GM21737 (cell line): ENCODE measurements around the gene ZNF91.
"Not testable (repeated sequence)": the region's sequence is repeated elsewhere in the genome, so short reads cannot be mapped to it uniquely, and the experiment has no call there.

ENCODE experiments used
- ATAC-seq: cut with Tn5 transposase; IDR thresholded peaks from one replicate; pipeline ENCODE4 v1.9.1; 2021; ENCODE audit warnings: mild to moderate bottlenecking, moderate library complexity; ENCODE audit not compliant: unreplicated experiment

The ZNF91 gene

DNA sequence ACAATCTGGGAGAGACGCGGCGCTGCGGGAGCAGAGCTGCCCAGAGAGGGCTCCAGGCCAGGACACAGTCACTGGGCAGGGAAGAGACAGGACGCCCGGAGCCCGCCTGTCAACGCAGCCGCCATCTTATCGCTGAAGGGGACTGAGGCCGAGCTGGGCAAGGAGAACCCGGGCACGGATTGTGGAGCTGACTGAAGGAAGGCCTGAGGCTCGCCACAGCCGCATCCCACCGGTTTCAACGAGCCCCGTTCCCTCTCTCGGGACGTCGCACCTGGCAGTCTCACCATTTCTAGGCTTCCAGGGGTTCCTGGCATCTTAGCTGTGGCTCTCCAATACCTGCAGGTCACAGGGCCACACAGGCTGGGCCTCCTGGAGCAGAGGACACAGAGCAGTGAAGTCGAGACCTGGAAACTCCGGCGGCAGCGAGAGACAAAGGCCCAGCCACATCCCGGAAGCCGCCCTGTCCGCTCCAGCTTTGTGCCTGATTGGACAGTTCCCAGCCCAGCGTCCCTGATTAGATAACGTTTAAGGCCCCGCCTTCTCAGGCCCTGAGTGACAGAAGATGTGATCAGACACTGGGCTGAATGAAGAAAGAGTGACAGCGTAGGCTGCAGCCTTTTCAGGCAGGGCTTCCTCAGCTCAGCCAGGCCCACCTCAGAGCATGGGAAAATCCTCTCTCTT is at the start of gene ZNF91:
TSS of gene ZNF91 (minus strand) at position 431 of the 681 bp plus-strand sequence. CDS start at position 314, 117 bp downstream.
- peak; percentile 99 for ATAC-seq

DNA sequence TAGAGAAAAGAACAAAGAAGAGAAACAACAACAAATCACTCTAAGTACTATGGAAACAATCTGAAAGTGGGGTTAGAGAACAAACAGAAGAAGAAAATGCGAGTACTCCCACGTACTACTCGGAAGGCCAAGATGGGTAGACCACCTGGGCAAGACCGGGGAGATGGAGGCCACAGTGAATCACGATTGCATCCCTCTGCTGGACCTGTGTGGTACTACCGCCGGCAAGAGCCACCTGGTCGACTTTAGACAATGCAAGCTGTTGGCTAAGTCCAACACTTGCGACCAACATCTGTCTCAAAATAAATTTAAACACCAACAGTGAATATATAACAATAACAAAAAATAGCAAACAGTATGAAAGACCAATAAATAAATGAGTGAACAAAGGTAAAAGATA is 45.5 kb upstream of the ZNF91 start:
- ATAC-seq = no peak

DNA sequence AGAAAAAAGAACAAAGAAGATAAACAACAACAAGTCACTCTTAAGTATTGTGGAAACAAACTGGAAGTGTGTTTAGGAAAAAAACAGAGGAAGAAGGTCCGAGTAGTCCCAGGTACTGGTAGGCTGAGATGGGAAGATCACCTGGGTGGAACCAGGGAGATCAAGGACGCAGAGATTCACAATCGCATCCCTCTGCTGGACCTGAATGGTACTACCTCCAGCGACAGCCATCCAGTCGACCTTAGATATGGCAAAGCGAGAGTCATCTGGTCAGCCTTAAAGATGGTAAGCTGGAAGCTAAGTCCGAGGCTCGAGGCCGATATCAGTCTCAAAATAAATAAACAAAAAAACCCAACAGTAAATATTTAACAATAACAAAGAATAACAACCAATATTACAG is 44.9 kb upstream of the ZNF91 start:
- ATAC-seq = no peak

DNA sequence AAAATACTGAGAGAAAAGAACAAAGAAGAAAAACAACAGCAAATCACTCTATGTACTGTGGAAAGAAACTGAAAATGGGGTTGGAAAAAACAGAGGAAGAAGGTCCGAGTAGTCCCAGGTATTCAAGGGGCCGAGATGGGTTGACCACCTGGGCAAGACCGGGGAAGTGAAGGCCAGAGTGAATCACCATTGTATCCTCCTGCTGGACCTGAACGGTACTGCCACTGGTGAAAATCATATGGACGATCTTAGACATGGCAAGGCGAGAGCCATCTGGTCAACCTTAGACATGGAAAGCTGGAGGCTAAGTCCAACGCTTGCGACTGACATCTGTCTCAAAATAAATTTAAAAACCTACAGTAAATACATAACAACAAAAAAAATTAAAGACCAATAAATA is 44.4 kb upstream of the ZNF91 start:
- no peak for ATAC-seq

DNA sequence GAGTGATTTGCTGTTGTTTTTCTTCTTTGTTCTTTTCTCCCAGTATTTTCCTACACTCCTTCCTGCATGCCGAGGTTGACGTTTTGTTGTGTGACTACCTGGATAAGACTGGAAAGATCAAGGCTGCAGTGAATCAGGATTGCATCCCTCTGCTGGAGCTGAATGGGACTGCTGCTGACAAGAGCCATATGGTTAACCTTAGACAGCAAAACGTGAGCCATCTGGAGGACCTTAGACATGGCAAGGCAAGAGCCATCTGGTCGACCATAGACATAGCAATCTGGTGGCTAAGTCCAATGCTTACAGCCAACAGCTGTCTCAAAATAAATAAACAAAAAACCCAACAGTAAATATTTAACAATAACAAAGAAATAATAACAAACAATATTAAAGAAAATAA is 42.6 kb upstream of the ZNF91 start:
- ATAC-seq = no peak

DNA sequence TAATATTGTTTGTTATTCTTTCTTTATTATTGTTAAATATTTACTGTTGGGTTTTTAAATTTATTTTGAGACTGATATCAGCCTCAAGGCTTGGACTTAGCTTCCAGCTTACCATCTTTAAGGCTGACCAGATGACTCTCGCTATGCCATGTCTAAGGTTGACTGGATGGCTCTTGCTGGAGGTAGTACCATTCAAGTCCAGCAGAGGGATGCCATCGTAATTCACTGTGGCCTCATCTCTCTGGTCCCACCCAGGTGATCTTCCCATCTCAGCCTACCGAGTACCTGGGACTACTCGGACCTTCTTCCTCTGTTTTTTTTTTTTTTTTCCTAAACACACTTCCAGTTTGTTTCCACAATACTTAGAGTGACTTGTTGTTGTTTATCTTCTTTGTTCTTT is 41.7 kb upstream of the ZNF91 start:
- ATAC-seq = no peak

DNA sequence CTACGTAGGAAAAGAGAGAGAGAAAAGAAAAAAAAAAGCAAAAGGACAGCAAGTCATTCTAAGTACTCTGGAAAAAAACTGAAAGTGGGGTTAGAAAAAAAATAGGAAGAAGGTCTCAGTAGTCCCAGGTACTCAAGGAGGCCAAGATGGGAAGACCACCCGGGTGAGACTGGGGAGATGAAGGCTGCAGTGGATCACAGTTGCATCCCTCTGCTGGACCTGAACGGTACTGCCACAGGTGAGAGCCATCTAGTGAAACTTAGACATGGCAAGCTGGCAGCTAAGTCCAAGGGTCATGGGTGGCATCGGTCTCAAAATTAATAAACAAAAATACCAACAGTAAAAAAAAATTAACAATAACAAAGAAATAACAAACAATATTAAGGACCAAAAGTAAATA is 41.0 kb upstream of the ZNF91 start:
- no peak for ATAC-seq

DNA sequence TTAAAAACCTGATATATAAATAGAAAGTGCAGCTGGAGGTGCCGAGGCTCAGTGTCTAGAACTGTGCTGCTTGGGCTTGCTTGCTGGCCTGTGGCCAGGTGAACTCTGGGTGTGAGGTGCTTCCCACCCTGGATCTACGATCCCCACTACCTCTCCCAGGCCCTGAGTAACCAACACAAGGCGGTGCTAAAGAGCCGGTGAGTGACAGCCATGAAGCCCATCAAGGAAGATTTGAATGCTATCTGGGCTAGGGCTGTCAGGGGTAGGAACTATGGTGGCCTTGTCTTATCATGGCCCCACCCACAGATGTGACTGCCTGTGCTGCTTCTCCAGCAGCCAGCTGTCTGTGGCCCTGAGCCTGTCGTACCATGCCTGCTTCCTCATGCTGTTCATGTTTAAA is 25.6 kb upstream of the ZNF91 start:
- no peak for ATAC-seq

DNA sequence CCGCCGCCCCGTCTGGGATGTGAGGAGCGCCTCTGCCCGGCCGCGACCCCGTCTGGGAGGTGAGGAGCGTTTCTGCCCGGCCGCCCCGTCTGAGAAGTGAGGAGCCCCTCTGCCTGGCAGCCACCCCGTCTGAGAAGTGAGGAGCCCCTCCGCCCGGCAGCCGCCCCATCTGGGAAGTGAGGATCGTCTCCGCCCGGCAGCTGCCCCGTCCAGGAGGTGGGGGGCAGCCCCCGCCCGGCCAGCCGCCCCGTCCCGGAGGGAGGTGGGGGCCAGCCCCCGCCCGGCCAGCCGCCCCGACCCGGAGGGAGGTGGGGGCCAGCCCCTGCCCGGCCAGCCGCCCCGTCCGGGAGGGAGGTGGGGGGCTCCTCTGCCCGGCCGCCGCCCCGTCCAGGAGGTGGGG is 24.0 kb upstream of the ZNF91 start:
- not testable (repeated sequence) for ATAC-seq

DNA sequence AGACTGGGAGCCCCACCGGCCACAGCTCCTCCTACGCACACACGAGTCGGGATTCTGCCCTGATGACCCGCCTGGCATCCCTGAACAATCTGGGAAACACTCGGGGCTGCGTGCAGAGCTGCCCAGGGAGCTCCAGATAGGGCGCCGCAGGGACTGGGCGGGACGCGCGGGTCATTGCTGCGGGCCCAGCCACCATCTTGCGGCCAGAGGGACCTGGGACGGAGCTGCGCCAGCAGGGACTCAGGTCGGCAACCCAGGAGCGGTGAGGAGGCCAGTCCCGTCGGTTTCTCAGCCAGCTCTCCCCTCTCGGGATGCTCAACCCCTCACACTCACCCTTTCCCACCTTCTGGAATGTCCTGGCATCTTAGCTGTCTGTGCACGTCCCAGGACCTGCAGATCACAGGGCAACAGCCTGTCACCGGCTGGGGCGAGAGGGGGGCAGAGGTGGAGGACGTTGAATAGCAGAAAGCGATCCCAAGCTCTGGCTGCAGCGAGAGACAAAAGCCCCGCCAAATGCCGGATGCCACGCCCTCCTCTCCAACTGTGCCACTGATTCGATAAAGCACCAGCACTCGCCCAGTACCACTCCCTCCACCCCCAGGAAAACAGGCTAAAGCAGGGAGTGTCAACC is 20.4 kb upstream of the ZNF91 start:
- ATAC-seq = no peak

DNA sequence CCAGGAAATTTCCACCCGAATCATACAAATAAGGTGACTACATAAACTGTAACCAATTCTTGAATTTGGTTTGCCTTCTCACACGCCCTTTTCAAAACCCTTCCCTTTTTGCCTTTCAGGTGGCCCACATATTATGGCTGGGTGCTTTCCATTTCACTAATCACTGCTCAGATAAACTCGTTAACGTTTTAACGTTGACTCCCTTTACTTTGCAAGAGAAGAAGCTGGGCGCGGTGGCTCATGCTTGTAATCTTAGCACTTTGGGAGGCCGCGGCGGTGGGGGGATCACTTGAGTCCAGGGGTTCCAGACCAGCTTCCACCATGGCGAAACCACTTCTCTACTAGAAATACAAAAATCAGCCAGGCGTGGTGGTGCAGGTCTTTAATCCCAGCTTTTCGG is 19.8 kb upstream of the ZNF91 start:
- ATAC-seq = no peak

DNA sequence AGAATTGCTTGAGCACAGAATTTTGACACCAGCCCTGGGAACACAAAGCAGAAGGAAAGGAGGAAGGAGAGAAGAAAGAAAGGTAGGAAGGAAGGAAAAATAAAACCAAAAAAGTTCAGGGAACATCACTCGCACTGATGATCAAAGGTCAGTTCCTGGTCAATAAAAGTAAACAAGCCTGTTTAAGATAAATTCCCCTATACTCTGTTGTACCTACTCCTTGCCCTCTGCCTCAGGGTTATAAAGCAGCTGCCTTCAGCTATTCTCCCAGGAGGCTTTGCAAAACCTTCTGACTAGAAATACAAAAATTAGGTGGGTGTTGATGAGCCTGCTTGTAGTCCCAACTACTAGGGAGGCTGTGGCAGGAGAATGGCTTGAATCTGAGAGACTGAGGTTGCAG is 14.9 kb upstream of the ZNF91 start:
- no peak for ATAC-seq

DNA sequence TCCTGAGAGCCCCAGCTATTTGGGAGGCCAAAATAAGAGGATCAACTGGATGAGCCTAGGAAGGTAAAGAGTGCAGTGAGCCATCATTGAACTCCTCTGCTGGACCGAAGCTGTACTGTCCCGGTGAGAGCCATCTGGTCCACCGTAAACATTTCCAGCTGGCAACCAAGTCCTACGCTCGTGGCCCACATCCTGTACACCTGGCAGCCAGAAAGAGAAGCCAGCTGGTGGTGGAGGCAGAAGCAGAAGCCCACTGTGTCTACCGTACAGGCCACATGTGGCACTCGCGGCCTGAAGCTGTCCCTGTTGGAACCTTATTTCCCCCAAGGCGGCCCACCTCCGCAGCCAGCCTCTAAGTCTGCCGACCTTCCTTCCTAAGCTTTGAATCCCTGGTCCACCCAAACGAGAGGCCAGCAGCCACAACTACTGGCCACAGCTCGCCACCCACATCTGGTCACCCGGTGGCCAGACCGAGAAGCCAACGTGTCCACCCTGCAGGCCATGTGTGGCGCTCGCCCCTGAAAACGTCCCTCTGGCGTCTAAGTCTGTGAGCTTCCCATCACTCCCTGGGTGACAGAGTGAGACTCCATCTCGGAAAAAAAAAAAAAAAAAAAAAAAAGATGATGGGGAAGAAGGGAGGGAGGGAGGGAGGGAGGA is 14.2 kb upstream of the ZNF91 start:
- no peak for ATAC-seq

DNA sequence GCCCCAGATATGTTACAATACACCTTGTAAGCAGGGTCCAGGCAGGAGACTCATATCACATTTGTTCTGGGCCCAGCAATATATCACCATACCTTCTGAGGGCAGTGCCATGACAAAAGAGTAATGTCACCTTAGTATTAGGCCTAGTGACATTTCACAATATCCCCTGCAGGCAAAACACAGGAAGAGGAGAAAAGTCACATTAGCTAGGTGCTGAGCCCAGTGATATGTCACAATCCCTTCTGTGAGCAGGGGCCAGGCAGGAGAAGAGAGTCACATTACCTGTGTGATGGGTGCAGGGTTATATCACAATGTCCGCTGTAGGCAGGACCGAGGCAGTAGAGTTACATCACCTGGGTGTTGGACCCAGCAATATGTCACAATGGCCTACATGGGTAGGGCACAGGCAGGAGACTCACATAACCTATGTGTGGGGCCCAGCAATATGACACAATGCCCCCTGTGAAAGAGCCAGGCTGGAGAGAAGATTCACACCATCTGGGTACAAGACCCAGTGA is 12.4 kb upstream of the ZNF91 start:
- ATAC-seq = no peak

DNA sequence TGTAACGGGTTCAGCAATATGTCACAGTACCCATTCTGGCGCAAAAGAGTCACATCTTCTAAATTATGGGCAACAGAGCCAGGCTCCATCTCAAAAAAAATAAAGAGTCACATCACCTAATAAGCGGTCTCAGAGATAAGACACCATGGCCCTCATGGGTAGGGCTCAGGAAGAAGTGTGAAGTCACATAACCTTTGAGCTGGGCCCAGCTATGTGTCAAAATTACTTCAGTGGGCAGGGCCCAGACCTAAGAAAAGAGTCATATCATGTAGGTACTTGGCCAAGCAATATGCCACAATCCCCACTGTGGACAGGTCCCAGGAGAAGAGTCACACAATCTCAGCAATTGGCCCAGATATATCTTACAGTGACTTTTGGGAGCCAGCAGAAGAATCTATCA is 11.4 kb upstream of the ZNF91 start:
- no peak for ATAC-seq

DNA sequence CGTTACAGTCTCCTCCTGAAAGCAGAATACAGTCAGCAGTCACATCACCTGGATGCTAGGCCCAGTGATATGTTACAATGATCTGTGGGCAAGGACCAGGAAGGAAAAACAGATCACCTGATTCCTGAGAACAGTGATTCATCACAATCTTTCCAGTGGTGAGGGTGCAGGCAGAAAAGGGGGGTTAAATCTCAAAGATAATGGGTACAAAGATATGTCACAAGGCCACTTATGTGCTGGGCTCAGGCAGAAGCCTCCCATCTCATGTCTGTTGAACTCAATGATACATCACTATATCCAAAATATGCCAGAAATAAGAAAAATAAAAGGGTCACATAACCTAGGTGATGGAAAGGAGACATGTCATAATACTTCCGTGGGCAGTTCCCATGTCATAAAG is 10.8 kb upstream of the ZNF91 start:
- no peak for ATAC-seq

DNA sequence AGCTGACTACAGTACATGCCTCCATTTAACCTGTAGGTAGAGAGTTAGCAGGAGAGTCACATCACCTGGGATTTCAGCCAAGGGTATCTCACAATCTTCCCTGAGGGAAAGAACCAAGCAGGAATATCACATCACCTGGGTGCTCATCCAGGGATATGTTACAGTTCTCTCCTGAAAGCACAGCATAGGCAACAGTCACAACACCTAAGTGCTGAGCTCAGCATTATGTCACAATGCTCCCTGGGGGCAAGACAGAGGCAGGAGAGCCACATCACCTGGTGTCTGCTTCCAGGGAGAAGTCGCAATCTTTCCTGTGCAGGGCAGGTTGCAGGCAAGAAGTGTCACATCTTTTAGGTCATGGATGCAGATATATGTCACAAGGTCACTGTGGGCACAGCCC is 9.4 kb upstream of the ZNF91 start:
- ATAC-seq = no peak

DNA sequence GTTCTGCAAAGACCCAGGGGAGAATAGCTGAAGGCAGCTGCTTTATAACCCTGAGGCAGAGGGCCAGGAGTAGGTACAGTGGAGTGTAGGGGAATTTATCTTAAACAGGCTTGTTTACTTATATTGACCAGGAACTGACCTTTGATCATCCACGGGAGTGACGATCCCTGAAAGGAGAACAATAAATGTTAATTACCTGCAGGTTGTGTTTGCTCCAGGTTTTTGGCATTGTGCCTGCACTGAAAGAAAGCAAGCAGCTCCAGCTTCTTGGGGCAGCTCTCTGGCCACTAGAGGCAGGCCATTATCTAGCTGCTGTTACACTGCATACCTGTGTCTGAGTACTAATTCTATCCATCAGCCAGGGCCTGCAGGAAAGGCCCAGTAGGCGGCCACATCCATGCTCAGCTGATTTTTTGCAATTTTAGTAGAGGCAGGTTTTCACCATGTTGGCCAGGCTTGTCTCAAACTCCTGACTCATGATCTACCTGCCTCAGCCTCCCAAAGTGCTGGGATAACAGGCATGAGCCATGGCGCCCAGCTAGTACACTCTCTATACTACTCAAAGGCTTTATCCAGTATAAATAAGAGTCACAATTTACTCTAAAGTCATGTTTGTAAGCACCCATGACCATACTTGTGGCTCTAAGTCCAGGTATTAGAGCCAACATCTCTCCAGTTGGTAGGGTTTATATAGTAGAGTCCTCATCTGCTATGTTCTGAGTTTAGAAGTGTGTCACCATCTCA is 8.5 kb upstream of the ZNF91 start:
- no peak for ATAC-seq

DNA sequence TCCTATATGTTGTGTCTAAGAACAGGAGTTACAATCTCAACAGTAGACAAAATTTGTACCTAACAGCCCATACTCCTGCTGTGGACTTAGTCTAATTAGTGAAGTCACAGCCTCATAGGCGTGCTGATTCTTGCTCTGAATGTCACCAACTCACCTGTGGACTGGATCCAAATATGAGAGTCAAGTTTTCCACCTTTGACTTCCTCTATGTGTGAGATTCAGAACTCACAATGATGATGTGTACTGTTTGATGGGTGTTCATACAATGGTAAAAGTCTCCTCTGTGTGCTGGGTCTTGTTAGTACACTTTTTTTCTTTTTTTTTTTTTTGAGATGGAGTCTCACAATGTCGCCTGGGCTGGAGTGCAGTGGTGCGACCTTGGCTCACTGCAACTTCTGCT is 7.8 kb upstream of the ZNF91 start:
- ATAC-seq = no peak

DNA sequence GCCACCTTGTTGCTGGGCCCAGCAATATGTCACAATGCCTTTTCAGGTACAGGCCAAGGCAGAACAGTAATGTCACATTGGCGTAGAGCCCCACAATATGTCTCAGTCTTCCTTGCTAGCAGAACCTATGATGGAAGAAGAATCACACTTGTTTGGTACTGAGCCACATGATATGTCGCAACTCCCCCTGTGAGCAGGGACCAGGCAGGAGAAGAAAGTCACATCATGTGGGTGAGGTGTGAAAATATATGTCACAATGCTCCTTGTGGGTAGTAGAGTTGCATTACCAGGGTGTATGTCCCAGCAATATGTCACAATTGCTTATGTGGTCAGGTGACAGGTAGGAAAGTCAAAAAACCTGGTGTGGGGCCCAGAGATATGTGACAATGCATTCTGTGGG is 7.1 kb upstream of the ZNF91 start:
- no peak for ATAC-seq

DNA sequence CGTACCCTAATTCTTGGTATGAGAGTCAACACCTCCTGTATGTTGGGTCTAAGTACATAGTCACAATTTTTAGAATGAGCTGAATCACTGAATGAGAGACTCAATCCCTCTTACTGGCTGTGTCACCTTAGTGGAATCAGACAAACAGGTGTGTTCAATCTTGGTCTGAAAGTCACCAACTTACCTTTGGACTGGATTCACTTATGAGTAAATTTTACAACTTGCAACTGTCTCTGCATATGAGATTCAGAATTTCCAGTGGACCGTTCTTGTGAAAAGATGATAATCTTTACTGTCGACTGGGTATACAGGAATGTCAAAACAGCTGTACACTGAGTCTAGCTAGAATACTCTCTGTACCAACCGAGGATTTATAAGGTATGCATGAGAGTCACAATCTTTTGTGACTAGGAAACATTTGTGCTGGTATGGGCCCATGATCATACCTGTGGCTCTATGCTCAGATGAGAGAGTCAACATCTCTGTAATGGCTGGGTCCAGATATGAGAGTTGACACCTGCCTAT is 5.9 kb upstream of the ZNF91 start:
- no peak for ATAC-seq
